Measurements from ENCODE around the gene DLGAP1.
"Not testable (repeated sequence)": the region's sequence is repeated elsewhere in the genome, so short reads cannot be mapped to it uniquely, and the experiment has no call there.

The DLGAP1 gene

DNA sequence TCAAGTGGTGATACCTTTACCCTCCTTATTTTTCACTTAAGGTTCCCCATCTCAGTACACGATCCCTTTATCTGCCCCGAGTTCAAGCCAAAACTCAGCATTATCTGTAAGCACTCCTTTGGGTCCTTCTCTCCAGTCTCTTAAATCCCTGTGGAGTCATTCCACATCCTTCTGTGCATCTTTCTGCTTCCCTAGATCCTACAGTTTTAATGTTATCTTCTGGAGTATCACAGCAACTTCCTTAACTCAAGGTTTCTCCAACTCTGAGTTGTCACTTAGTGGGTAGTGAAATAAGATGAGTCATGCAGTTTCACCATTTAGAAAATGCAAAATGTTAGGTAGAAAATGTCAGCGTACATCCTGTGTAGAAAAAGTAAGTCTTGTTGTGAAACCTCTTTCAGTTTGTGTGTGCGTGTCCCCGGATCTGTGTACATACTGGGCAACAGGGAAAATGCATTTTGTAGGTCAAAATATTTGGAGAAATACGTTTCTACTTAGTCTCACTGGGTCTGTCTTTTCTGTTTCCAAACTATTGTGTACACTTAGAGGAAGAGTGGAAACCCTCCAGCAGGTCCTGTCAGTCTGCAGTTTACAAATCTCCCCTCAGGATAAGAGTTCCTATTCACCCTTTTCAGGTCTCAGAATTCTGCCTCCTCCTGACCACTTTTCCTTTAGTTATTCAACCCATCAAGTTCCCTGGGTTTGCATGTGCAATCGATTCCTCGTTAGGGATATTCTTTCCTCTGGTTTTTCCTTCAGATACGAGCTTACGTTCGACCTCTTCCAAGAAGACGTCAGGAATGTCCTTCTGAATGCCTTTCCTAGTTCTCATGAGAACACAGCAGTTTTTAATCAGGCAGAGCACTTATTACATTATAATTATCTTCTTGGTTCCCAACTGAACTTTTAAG lies 850.4 kb downstream of the DLGAP1 start:
- DNase-seq (ENCODE audit: low spot score), result peak; percentile 95

DNA sequence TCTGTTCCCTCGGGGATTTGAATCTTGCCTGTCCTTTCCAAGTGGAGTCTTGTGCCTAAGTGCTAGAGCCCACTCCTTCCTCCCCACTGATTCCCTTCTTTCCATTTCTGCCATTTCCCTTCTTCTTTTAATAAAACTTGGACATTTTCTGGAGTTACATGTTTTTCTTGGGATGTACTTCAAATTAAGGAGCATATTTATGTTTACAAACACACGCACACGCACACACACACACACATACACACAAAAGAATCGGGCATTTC lies 850.9 kb downstream of the DLGAP1 start:
- DNase-seq (ENCODE audit: low spot score), result no peak

DNA sequence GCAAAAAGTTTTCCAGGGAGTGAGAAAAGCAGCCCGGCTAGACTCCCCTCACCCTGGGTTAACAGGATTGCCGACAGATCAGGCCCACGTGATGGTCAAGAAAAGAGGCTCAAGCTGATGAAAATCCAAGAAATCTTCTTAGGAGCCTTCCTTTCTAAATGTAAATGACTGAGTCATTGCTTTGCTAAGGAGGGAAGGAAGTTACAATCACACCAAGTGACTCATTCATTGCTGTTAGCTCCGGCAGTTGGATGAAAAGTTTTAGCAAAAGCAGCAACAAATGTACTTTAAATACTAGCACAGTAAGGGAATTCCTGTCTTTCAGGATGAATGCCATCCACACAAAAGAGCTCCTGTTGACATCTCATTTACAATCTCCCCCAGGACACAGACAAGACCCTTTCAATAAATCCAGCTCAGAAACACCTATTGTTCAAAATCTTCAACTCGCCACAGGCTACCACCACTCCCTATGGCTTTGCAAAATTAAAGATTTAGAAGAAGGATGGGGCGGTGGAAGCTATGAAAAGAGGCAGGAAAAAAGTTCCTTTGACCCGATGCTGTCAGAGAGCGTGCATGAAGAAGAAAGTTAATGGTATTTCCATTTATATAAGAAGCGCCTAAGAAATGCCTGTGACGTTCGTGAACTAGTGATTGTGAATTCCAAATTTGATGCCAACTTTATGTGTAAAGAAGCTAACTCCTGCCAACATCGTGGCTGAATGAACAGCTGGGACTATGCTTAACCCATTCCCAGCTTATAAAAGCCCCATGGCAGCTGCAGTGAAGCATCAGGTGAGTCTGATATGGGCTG lies 851.5 kb downstream of the DLGAP1 start:
- DNase-seq (ENCODE audit: low spot score), result peak; percentile 96

DNA sequence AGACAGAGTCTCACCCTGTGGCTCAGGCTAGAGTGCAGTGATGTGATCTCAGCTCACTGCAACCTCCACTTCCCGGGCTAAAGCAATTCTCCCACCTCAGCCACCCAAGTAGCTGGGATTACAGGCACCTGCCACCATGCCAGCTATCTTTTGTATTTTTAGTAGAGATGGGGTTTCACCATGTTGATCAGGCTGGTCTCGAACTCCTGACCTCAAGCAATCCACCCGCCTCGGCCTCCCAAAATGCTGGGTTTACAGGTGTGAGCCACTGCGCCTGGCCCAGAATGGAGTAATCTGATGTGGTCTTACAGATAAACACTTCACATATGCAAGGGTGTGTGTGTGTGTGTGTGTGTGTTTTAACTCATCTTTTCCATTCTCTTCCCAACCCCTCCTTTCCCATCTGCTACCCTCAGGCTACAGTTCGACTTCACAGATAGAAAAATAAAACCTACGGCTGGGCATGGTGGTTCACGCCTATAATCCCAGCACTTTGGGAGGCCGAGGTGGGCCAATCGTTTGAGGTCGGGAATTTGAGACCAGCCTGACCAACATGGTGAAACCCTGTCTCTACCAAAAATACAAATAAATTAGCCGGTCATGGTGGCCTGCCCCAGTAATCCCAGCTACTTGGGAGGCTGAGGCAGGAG lies 853.9 kb downstream of the DLGAP1 start:
- not testable (repeated sequence) for DNase-seq (ENCODE audit: low spot score)

GRCh38 chr18:3599861-3600260 lies 855.2 kb downstream of the DLGAP1 start:
- DNase-seq (ENCODE audit: low spot score), result no peak

DNA sequence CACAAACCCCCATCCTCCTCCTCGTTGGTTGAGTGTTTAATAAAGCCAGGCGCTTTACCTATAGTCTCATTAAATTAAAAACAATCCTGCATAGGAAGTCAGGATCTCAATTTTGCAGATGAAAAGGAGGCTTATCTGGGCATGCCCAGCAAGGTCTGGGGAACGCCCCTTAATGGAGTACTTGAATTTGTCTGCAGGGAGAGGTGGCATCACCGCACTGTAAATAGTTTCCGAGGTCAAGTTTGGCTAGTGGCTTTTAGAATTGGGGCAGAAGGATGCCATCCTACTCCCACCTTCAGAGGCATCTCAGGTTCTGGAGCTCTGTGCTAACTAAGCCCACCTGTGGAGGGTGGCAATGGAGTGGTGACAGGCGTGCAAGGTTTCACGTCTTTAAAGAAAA lies 855.9 kb downstream of the DLGAP1 start:
- DNase-seq (ENCODE audit: low spot score), result no peak

DNA sequence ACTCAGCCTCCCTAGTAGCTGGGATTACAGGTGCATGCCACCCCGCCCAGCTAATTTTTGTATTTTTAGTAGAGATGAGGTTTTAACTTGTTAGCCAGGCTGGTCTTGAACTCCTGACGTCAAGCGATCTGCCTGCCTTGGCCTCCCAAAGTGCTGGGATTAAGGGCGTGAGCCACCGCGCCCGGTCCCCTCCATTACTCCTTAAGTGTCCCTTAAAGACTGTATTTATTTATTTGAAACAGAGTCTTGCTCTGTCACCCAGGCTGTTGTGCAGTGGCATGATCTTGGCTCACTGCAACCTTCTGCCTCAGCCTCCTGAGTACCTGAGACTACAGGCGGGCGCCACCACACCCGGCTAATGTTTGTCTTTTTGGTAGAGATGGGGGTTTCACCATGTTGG lies 856.5 kb downstream of the DLGAP1 start:
- DNase-seq (ENCODE audit: low spot score), result no peak

DNA sequence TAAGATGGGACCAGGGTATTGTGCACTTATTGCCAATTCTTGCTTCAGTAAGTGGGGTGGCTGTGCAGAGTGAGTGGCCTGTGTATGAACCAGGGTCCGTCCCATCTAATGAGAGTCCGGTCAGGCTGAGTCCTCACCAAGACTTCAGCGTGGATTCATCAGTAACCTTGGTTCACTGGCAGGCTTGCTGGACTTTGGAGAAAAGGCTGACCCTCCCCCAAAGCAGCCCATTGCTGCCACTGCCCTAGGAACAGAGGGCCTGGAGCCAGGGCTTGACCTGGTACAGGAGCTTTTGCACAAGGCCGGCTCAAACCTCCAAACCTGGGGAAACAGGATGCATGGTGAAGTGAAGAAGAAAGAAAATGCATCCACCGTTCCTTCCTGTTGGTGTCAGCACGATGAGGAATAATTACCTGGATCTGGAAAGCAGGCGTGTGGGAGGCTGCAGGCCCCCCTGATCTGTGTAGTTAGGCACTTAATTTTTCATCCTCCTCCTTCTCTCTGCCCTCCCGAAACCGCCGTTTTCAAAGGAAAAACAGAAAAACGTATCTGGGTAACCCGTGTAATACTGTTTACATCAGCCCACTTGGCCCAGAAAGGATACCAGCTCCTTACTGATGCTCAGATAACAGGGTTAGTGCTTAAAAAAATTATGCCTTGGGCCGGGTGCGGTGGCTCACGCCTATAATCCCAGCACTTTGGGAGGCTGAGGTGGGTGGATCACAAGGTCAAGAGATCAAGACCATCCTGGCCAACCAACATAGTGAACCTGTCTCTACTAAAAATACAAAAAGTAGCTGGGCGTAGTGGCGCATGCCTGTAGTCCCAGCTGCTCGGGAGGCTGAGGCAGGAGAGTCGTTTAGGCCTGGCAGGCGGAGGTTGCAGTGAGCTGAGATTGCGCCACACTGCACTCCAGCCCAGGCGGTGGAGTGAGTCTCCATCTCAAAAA lies 857.4 kb downstream of the DLGAP1 start:
- no peak for DNase-seq (ENCODE audit: low spot score)

GRCh38 chr18:3596637-3597384 lies 858.3 kb downstream of the DLGAP1 start:
- DNase-seq (ENCODE audit: low spot score), result peak; percentile 62

GRCh38 chr18:3596324-3596636 lies 858.8 kb downstream of the DLGAP1 start:
- no peak for DNase-seq (ENCODE audit: low spot score)

DNA sequence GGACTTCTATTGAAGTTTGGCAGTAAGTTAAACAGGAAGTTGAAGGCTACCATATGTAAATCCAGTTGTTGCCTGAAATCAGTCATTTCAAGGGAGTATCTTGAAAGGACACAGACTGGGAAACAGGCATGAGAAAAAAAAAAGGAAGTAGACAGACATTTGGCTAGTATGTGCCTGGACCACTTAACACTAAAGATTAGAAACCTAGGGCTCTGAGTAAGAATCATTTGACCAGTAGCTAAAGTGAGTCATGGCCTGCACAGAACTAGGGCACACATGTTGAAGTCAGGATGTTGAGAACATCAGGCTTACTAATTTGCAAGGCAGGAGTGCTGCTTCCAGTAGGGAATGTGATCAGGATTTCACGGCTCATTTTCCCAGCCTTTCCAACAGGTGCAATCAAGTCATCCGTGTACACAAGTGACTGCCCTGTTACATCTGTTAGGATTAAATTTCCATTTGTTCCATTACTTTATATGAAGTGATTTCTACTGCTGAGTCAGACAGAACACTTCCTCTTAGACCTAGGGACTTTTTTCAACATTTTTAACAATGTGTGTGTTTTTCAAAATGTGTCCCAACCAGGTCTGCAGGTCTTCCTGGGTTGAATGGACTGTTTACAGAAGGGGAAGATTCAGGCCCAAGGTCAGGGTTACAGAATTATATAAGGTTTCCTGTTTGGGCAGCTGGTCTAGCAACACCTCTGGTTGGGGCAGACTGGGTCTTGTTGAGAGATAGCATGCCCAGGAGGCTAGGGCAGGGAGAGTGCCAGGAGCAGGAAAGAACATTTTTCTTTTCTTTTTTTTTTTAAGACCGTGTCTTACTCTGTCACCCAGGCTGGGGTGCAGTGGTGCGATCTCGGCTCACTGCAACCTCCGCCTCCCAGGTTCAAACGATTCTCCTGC lies 859.5 kb downstream of the DLGAP1 start:
- peak; percentile 99 for DNase-seq (ENCODE audit: low spot score)

DNA sequence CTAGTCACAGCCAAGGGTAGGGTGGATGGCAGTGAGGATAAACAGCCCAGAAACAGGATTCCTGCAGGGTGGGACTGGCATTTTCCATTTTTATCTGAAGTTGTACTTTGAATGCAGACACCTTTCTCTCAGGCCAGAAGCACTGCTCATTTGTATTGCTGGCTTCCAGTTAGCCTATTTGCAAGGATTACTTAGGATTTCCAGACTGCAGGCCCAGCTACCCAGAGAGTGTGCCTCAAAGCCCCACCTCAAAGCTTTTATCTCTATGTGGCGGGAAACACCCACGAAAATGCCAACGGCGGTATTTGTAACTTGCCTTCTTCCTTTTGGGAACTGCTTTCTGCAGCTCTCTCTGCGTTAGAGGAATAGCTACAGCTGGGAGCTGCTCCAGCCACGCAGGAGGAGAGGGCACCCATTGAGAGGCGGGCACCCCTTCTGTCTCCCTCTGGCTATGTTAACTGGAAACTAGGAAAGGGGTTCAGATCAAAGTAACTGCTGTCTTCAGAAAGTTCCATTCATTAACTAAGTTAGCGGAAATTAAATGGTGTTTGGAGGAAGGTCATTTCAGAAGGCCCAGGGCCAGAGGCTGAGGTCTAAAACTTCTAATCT lies 860.2 kb downstream of the DLGAP1 start:
- DNase-seq (ENCODE audit: low spot score), result peak; percentile 46

DNA sequence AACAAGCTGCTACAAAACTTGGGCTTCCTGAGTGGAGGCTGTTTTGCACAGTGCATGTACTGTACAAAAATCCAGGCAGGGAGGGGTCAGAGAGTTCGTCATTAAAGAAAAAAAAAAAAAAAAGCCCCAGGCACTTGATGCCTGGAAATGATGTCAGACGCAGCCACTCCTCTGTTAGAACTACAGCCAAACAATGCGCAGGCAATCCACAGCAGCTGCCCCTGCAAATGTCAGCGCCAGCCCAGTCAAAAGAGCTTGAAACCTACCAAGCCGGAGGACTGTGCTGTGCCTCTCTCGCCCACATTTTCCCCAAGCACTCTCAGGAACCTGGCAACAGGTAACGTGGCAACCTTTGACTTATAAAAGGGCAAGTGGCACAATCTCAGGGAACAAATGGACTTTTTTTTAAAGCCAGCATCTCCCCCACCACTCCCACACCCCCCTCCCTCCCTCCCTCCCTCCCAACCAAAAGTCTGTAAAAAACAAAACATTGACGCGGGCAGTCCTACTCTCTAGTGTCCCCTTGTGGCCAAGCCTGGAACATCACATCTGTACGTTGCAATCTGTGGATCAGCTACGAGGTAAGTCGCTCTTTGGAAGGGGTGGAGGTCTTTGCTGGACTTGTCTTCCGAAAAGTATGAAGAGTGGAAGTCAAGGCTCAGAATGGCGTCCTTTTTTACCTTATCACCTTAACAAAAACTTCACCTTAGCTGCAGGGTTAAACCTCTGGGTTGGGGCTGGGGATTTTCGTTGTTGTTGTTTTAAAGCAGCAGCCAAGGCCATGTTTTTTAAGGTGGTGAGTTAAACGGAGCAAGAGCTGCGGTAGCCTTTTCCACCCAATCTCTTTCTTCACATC lies 861.0 kb downstream of the DLGAP1 start:
- peak; percentile 96 for DNase-seq (ENCODE audit: low spot score)

DNA sequence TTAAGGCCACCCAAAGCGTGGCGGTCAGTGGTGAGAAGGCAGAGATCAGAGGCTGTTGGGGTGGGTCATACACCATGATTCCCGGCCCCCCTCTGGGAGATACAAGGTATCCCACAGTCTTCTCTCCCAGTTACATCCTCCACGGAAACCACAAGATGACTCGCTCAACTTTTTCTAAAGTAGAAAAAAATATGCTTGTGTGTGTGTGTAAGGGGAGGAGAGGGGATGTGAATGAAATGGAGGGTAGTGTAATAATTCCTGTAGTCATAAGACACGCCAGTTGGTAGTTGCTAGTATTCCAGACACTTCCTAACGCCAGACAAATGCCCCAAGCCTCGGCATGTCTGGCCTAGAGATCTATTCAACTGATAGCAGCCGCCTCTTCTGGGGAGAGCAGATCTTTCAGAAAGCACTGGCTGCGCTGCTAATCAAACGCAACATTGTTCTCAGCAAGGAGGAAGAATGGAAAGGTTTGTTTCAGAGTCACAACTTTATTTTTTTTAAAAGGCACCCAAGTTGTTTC lies 861.7 kb downstream of the DLGAP1 start:
- peak; percentile 81 for DNase-seq (ENCODE audit: low spot score)

DNA sequence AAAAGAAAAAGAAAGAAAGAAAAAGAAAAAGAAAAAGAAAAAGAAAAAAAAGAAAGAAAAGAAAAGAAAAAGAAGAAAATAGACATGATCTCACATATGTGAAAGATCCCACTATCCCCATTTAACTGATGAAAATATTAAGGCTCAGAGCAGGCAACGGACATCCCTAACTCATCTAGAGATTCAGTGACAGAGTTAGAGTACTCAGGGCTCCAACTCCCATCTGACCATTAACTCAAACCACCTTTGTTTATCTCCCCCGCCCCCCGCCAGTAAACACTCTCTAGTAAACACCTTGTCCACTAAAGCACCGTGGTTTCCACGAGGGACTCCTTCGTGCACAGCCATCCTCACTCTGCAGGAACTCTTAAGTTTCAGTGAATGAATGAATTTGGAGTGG lies 862.2 kb downstream of the DLGAP1 start:
- DNase-seq (ENCODE audit: low spot score), result no peak

GRCh38 chr18:3590096-3590630 lies 864.9 kb downstream of the DLGAP1 start:
- no peak for DNase-seq (ENCODE audit: low spot score)

- DNase-seq (ENCODE audit: low spot score), result peak; percentile 90
Observed at GRCh38 chr18:3585656-3586509, 869.2 kb downstream of the DLGAP1 start.
